WTC11 (cell line): ENCODE measurements around the gene COMMD7. TPM values are rescaled to one million over a fixed set of nuclear protein-coding genes. Genes with fewer than 3 reads are reported as not detected.

Experiments used
- ATAC-seq: fragments of 200-7000 bp; cut with Tn5 transposase; 2 replicates; pipeline ENCODE4 v1.10.0; 2021; ENCODE audit warnings: mild to moderate bottlenecking, moderate library complexity
- CTCF ChIA-PET: fragments of 300-600 bp; sonication (Branson Sonifier 250); formaldehyde crosslinking; loops from one replicate; lab custom pipeline; 2021; ENCODE audit warnings: antibody characterized with exemption; lab: Charles Lee
- POLR2A ChIA-PET: fragments of 350-600 bp; sonication (Branson Sonifier 250); formaldehyde crosslinking; loops from one replicate; lab custom pipeline; 2021; ENCODE audit warnings: antibody characterized with exemption; lab: Charles Lee
- DNase-seq: peaks from one replicate; pipeline ENCODE4 v3.0.0; 2021; ENCODE audit warnings: low spot score
- H3K27ac Mint-ChIP-seq: 2 replicates; pipeline ENCODE4 v1.8.0; 2021; ENCODE audit warnings: mixed read lengths
- H3K27me3 Mint-ChIP-seq: 2 replicates; pipeline ENCODE4 v1.8.0; 2021; ENCODE audit warnings: low read depth, mild to moderate bottlenecking, moderate library complexity, mixed read lengths
- H3K36me3 Mint-ChIP-seq: 2 replicates; pipeline ENCODE4 v1.8.0; 2021; ENCODE audit warnings: mixed read lengths
- H3K4me1 Mint-ChIP-seq: 2 replicates; pipeline ENCODE4 v1.8.0; 2022; ENCODE audit warnings: mixed read lengths
- H3K4me3 Mint-ChIP-seq: 2 replicates; pipeline ENCODE4 v1.8.0; 2021; ENCODE audit warnings: mild to moderate bottlenecking, moderate library complexity, mixed read lengths
- H3K9me3 Mint-ChIP-seq: 2 replicates; pipeline ENCODE4 v1.8.0; 2021; ENCODE audit warnings: mixed read lengths
- ATF1 ChIP-seq: sonication (generic); formaldehyde crosslinking; IDR thresholded peaks from 2 replicates; pipeline ENCODE4 v1.8.1; 2023; ENCODE audit warnings: mild to moderate bottlenecking, moderate library complexity, missing genetic modification reagents
- ATF6 ChIP-seq: sonication (generic); formaldehyde crosslinking; IDR thresholded peaks from 2 replicates; pipeline ENCODE4 v1.8.1; 2023; ENCODE audit warnings: mild to moderate bottlenecking, missing genetic modification reagents
- CBFB ChIP-seq: sonication (generic); formaldehyde crosslinking; IDR thresholded peaks from 2 replicates; pipeline ENCODE4 v1.8.1; 2022; ENCODE audit warnings: mild to moderate bottlenecking, low read depth, missing genetic modification reagents
- CREB1 ChIP-seq: sonication (generic); formaldehyde crosslinking; IDR thresholded peaks from 2 replicates; pipeline ENCODE4 v1.8.0; 2023; ENCODE audit warnings: mild to moderate bottlenecking, missing genetic modification reagents
- E2F1 ChIP-seq: sonication (generic); formaldehyde crosslinking; IDR thresholded peaks from 2 replicates; pipeline ENCODE4 v1.8.0; 2022; ENCODE audit warnings: mild to moderate bottlenecking, missing genetic modification reagents
- E2F4 ChIP-seq: sonication (generic); formaldehyde crosslinking; IDR thresholded peaks from 2 replicates; pipeline ENCODE4 v1.8.1; 2022; ENCODE audit warnings: low read depth, mild to moderate bottlenecking, moderate library complexity, missing genetic modification reagents, borderline replicate concordance
- ERG ChIP-seq: fragments of 250-450 bp; sonication (Bioruptor Pico); IDR thresholded peaks from 2 replicates; pipeline ENCODE4 v1.8.0; 2021; ENCODE audit warnings: mild to moderate bottlenecking
- IRF2 ChIP-seq: sonication (generic); formaldehyde crosslinking; IDR thresholded peaks from 2 replicates; pipeline ENCODE4 v1.8.0; 2022; ENCODE audit warnings: low read depth, missing genetic modification reagents, borderline replicate concordance
- MXD4 ChIP-seq: fragments of 250-450 bp; sonication (Bioruptor Pico); IDR thresholded peaks from 2 replicates; pipeline ENCODE4 v1.8.0; 2021; ENCODE audit warnings: mild to moderate bottlenecking, moderate library complexity, borderline replicate concordance
- NFE2L1 ChIP-seq: sonication (generic); formaldehyde crosslinking; IDR thresholded peaks from 2 replicates; pipeline ENCODE4 v1.8.1; 2023; ENCODE audit warnings: missing genetic modification reagents
- NR3C1 ChIP-seq: sonication (generic); formaldehyde crosslinking; conservative IDR thresholded peaks from 2 replicates; pipeline ENCODE4 v1.8.1; 2023; ENCODE audit warnings: low read depth, mild to moderate bottlenecking, missing genetic modification reagents
- RORB ChIP-seq: fragments of 250-450 bp; sonication (Bioruptor Pico); IDR thresholded peaks from 2 replicates; pipeline ENCODE4 v1.9.0; 2021; ENCODE audit warnings: mild to moderate bottlenecking
- SMAD3 ChIP-seq: sonication (generic); formaldehyde crosslinking; IDR thresholded peaks from 2 replicates; pipeline ENCODE4 v1.8.0; 2022; ENCODE audit warnings: missing genetic modification reagents, mild to moderate bottlenecking, borderline replicate concordance
- ZNF423 ChIP-seq: fragments of 250-450 bp; sonication (Bioruptor Pico); IDR thresholded peaks from 2 replicates; pipeline ENCODE4 v2.1.2; 2022; ENCODE audit warnings: mild to moderate bottlenecking, moderate library complexity
- ZNF532 ChIP-seq: fragments of 250-450 bp; sonication (Bioruptor Pico); IDR thresholded peaks from 2 replicates; pipeline ENCODE4 v1.9.0; 2021; ENCODE audit warnings: mild to moderate bottlenecking, borderline replicate concordance
- ZSCAN18 ChIP-seq: fragments of 250-450 bp; sonication (Bioruptor Pico); IDR thresholded peaks from 2 replicates; pipeline ENCODE4 v2.1.2; 2022; ENCODE audit warnings: mild to moderate bottlenecking, moderate library complexity
- total RNA-seq: library from RNA; stranded (reverse); gene quantifications from 3 replicates; pipeline ENCODE4 v1.2.3, GENCODE V29; 2021

COMMD7 gene
- total RNA-seq, 1 experiment from 2014 or later: 42.3 TPM

- H3K27me3 Mint-ChIP-seq: no peaks in the 10 kb centered on the region
- H3K36me3 Mint-ChIP-seq: peaks cover 40% of the 10 kb centered on the region
- POLR2A ChIA-PET: interaction anchor here (0.6 to 1.2 kb wide), 2 partner anchors 8 to 15 kb away, joined by 3 to 4 read pairs; no protein-coding TSS in a partner anchor
- ATAC-seq: no peak
- DNase-seq: no peak
- peaks cover 96% of the 10 kb centered on the region for H3K4me1 Mint-ChIP-seq
- no peaks in the 10 kb centered on the region for H3K9me3 Mint-ChIP-seq
- H3K4me3 Mint-ChIP-seq: peak overlapping the region; percentile 42
- CTCF ChIA-PET: interaction anchor here (0.6 to 1.3 kb wide), 7 partner anchors 9 to 100 kb away, joined by 3 to 6 read pairs (median 4); partner anchors contain the start of genes C20orf203 and COMMD7
- TF ChIP-seq ERG (CRISPR knock-in tag) (no peak), E2F4 (no peak), IRF2 (CRISPR knock-in tag) (no peak), E2F1 (CRISPR knock-in tag) (no peak), RORB (CRISPR knock-in tag) (no peak), ATF1 (CRISPR knock-in tag) (no peak), NR3C1 (CRISPR knock-in tag) (no peak), NFE2L1 (CRISPR knock-in tag) (no peak), CBFB (CRISPR knock-in tag) (no peak), MXD4 (CRISPR knock-in tag) (no peak), ZSCAN18 (CRISPR knock-in tag) (no peak), CREB1 (CRISPR knock-in tag) (no peak), ZNF423 (no peak), SMAD3 (CRISPR knock-in tag) (no peak), ATF6 (CRISPR knock-in tag) (no peak), ZNF532 (no peak)
- TF ChIP-seq, all 79 proteins: peak for 0
- peak overlapping the region; percentile 81 for H3K27ac Mint-ChIP-seq
These were observed 30.0 kb upstream of the COMMD7 start for GRCh38 chr20:32773223-32773622.
